NCI-H1694 (cell line): ENCODE results near the gene IGSF8.

ENCODE experiments used
- DNase-seq: peaks from one replicate; lab custom pipeline; 2025; lab: John Stamatoyannopoulos, UW

IGSF8 gene, protein sequence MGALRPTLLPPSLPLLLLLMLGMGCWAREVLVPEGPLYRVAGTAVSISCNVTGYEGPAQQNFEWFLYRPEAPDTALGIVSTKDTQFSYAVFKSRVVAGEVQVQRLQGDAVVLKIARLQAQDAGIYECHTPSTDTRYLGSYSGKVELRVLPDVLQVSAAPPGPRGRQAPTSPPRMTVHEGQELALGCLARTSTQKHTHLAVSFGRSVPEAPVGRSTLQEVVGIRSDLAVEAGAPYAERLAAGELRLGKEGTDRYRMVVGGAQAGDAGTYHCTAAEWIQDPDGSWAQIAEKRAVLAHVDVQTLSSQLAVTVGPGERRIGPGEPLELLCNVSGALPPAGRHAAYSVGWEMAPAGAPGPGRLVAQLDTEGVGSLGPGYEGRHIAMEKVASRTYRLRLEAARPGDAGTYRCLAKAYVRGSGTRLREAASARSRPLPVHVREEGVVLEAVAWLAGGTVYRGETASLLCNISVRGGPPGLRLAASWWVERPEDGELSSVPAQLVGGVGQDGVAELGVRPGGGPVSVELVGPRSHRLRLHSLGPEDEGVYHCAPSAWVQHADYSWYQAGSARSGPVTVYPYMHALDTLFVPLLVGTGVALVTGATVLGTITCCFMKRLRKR

GRCh38 chr1:160097911-160098851, at the start of gene IGSF8:
Gene IGSF8 (minus strand): TSS chr1:160098619. CDS start chr1:160098472, 147 bp downstream.
- peak; percentile 72 for DNase-seq

GRCh38 chr1:160148121-160148520, 49.7 kb upstream of the IGSF8 start:
- DNase-seq: no peak

GRCh38 chr1:160146107-160146506, 47.7 kb upstream of the IGSF8 start:
- DNase-seq: no peak

- no peak for DNase-seq
These were observed 46.5 kb upstream of the IGSF8 start for GRCh38 chr1:160144921-160145320.

DNA sequence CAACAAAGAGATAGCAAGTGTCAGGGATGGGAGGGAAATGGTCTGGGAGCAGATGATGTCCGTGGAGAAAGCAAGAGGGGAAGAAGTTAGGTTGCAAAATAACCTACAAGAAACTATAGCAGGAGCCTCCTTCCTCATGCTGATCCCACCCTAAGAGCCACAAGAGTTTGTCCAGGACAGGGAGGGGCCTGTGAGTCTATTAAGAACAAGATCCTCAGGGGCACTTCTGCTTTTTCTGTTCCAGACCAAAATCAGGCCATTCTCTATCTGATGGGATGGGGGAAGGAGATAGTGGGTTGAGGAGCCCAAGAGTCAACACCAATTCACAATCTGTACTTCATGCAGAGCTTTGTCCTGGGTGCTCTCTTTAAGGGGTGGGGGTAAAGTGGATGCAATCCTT, 45.3 kb upstream of the IGSF8 start:
- no peak for DNase-seq

GRCh38 chr1:160139840-160140239, 41.4 kb upstream of the IGSF8 start:
- DNase-seq: no peak

DNA sequence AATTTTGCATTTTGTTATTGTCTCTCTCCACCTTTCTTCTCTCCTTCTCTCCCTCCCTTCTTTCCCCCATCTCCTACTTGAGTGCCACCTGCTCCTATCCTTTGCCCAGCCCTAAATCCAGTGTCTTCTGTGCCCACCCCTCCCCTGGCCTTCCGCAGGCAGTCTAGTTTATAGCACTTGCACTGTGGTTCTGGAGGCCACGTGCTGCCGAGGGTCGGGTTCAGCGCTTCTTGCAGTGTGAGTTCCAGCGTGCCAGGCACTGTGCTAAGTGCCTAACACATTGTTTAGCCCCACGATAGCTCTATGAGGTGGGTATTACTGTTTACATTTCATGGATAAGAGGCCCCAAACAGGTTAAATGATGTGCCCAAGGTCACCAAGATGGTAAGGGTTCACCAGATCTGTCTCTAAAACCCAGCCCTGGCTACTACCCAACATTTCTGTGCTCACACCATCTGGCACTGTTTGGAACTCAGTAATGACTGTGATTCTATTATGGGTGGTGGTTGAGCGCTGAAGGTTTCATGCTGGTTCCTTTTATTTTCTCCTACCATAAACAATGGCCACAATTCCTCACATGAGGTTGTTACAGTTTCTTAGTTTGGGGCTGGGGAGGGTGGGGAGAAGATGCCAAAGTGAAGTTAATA, 38.9 kb upstream of the IGSF8 start:
- peak; percentile 96 for DNase-seq

DNA sequence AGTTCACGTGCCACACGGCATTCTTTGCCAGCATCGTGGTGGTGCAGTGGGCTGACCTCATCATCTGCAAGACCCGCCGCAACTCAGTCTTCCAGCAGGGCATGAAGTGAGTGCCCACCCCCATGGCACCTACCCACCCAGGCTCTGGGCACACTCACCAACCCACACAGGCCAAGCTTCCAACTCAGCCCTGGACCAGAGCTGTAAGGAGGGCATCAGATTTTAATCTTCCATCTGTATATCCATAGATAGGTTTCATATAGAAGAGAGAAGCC, 38.4 kb upstream of the IGSF8 start:
- no peak for DNase-seq

DNA sequence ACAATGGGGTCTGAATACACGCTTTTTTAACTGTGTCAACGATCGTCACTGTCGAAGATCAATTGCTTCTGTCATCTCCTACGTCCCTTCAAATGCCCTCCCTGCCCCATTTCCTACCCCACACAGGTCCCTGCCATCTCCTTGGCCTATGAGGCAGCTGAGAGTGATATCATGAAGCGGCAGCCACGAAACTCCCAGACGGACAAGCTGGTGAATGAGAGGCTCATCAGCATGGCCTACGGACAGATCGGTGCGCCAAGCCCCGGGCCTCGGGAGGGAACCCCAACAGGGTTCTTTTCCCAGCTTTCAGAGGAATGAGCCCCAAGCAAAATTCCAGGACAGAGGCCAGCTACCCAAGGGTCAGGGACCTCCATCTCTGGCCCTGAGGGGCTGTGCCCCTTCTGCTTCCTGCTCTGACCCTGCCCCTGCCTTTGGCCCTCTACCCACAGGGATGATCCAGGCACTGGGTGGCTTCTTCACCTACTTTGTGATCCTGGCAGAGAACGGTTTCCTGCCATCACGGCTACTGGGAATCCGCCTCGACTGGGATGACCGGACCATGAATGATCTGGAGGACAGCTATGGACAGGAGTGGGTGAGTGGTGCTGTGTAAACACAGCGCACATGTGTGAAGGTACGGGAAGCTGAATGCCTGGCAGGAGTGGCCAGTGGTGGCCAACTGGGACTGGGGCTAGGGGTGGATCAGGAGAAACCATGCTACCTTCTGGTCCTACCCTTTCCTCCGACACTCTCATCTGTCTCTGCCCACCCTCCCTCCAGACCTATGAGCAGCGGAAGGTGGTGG, 37.9 kb upstream of the IGSF8 start:
- DNase-seq: no peak

- no peak for DNase-seq
These were observed 36.6 kb upstream of the IGSF8 start for GRCh38 chr1:160134791-160135572.

- no peak for DNase-seq
These were observed 35.8 kb upstream of the IGSF8 start for GRCh38 chr1:160133990-160134770.

GRCh38 chr1:160131803-160132565, 33.6 kb upstream of the IGSF8 start:
- no peak for DNase-seq

DNA sequence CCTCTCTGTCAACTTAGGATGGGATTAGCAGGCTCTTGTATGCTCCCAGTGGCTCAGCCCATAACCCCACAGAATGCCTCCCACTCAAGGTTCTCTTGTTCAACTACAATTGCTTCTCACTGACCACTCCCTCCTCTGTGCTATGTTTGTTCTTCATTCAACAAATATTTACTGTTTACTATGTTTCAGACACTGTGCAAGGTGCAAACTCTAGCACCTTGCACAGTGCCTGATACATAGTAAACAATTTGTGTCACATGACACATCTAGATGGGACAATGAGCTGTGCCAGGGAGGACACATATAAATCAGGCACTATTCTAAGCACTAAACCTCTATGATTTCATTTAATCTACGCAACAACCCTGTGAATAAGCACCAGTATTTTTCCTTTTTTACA, 32.5 kb upstream of the IGSF8 start:
- DNase-seq: no peak

DNA sequence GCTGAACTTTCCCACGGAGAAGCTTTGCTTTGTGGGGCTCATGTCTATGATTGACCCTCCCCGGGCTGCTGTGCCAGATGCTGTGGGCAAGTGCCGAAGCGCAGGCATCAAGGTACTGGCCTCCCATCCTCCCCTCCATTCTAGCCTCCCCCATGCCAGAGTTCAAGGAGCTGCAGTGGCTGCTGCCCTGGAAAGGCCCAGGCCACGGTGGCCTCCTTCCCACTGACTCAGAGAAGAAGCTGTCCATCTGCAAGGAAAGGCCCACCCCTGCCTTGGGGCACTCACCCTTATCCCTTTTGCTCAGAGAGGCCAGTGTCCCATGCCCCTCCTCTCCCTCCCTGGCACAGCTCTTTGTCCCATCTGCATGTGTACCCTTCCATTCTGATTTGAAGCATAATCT, 32.1 kb upstream of the IGSF8 start:
- no peak for DNase-seq

DNA sequence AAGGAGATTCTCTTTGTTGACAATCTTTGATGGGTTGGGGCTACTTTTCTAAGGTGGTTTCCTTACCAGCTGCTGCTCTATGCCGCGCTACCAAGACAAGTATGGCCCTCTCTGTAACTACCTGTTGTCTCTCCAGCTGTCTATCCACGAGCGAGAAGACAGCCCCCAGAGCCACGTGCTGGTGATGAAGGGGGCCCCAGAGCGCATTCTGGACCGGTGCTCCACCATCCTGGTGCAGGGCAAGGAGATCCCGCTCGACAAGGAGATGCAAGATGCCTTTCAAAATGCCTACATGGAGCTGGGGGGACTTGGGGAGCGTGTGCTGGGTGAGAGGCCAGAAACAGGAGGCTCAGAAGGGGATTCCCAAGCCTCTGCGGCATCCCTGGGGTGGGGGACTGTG, 31.5 kb upstream of the IGSF8 start:
- no peak for DNase-seq

DNA sequence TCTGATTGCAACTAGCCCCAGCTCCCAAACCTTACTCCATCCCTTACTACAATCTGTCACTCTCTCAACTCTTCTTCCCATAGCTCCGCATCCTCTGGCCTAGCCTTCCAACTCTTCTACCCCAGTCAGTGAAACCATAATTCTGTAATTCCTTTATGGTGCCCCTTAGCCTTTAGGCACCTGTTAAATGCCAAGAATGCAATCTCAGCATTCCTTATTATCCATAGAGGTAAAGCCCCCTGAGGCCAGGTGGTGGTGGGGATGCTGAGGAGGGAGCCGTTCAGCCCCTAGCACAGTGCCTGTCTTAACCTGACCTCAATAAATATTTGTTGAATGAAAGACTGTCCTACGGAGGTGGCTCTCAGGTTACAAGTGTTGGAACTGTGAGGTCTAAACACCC, 31.1 kb upstream of the IGSF8 start:
- no peak for DNase-seq

- no peak for DNase-seq
These were observed 30.6 kb upstream of the IGSF8 start for GRCh38 chr1:160129046-160129445.

DNA sequence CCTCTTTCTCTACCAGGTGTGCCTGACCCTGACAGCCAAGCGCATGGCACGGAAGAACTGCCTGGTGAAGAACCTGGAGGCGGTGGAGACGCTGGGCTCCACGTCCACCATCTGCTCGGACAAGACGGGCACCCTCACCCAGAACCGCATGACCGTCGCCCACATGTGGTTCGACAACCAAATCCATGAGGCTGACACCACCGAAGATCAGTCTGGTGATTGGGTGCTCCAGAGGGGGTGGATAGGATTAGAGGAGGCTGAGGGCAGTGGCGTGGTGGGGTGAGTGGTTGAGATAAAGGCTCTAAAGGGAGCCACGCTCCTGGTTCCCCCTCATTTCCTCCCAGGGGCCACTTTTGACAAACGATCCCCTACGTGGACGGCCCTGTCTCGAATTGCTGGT, 30.2 kb upstream of the IGSF8 start:
- DNase-seq: no peak

GRCh38 chr1:160127865-160128523, 29.6 kb upstream of the IGSF8 start:
- no peak for DNase-seq
